ENCODE measurements around the gene RAX2.

DNA sequence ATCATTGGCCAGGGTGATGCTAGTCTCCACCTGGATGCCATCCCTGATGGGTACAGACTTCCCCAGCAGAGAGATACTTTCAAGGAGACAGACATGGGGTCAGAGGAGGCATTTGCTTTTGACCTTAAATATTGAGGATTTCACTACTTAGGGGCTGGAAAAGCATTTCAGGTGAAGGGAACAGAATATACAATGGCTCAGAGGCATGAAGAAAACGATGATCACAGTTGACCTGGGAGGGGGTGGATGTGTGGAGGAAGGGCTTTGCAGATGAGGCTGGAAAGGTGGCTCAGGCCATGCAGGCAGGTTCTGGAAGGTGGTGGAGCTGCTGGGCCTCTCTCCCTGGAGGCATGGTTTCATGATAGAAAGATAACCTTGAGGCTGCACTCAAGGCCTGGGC lies 10.3 kb upstream of the RAX2 start:
- TF ChIP-seq CTCF (IDR thresholded peaks at IDR 0.05 in 2 of 3, conservative IDR thresholded peaks at IDR 0.05 in 1 of 3; ENCODE audit: borderline replicate concordance in 1 of 3, insufficient read depth in 1 of 3, low read depth in 2 of 3, low read length in 2 of 3) (no peak), SP1 (IDR thresholded peaks at IDR 0.05; ENCODE audit: low read depth) (no peak), CEBPB (IDR thresholded peaks at IDR 0.05; ENCODE audit: low read depth) (no peak), YY1 (IDR thresholded peaks at IDR 0.05; ENCODE audit: extremely low read depth, insufficient replicate concordance, low read depth, low read length) (no peak), ELF1 (IDR thresholded peaks at IDR 0.05; ENCODE audit: borderline replicate concordance, low read depth) (no peak), EZH2 (IDR thresholded peaks at IDR 0.05) (no peak), EZH2phosphoT487 (IDR thresholded peaks at IDR 0.05; ENCODE audit: borderline replicate concordance) (no peak), SRF (IDR thresholded peaks at IDR 0.05; ENCODE audit: low read depth) (no peak), POLR2AphosphoS5 (IDR thresholded peaks at IDR 0.05; ENCODE audit: low read depth, low read length) (no peak), POLR2A (IDR thresholded peaks at IDR 0.05; ENCODE audit: borderline replicate concordance, extremely low read depth, insufficient read depth, insufficient read length) (no peak), ZNF274 (IDR thresholded peaks at IDR 0.05; ENCODE audit: low read depth, low read length) (no peak), CBX3 (IDR thresholded peaks at IDR 0.05; ENCODE audit: low read depth) (no peak)
- TF ChIP-seq, protein P1, sequence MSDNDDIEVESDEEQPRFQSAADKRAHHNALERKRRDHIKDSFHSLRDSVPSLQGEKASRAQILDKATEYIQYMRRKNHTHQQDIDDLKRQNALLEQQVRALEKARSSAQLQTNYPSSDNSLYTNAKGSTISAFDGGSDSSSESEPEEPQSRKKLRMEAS (IDR thresholded peaks at IDR 0.05), result no peak

Measured in HCT116 (cell line).